ENCODE measurements around the gene IGLL5.
A peak's percentile ranks its signal among the peaks of the same experiment; 100 is the strongest.
"Not testable (repeated sequence)": the region's sequence is repeated elsewhere in the genome, so short reads cannot be mapped to it uniquely, and the experiment has no call there.

The IGLL5 gene

DNA sequence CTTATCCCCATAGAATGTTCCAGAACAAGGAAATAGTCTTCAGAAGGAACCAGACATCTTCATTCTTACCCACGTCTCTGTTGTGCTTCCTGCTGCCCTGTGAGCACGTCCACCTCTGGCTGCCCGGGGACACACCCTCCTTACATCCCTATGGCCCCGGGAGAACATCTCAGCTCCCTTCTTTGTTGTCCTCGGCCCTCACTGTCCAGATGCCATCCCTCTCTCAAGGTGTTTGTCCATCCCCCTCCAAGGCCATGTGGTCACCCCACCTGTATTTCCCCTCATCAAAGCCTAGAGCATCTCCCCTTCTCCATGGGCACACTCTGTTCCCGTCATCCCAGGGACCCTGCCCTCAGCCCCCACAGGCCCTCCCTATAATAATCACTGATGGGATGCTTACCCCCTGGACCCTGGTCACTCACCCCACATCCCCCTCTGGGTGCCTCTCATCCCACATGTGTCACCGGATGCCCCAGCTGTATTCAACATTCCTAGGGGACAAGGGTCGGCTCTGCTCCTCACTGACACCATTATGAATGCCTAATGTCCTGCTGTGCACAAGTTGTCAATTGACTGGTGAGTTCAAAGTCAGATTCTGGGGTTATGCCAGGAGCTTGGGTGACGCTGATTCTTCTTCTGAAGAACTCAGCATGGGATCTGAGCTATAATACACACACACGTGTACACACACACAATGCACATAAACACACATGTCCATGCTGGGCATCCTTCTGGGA is 28.8 kb downstream of the IGLL5 start:
- no peak overlapping the region for H3K27ac Mint-ChIP-seq
- no peaks in the 10 kb centered on the region for H3K9me3 Mint-ChIP-seq
- ATAC-seq (ENCODE audit: low read depth) (no peak), DNase-seq (ENCODE audit: low spot score in 2 of 2) (no peak)
- H3K36me3 Mint-ChIP-seq: no peaks in the 10 kb centered on the region
- peaks cover 48% of the 10 kb centered on the region for H3K4me1 Mint-ChIP-seq
- no peaks in the 10 kb centered on the region for H3K27me3 Mint-ChIP-seq
- H3K4me3 Mint-ChIP-seq: no peak overlapping the region

DNA sequence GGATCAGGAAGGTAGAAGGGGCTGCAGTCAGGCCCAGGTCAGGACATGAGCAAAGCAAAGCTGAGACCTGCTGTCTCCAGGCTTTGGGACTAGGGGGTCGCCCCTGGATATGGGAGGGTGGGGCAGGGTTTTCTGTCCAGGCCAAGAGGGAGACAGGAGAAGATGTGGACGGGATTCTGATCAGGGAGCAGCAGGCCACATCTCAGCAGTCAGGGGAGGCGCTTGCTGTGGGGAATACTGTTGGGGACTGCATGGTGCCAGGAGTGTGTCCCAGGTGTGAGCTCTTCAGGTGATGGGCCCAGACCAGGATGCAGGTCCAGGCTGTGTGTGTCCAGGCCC is 29.3 kb downstream of the IGLL5 start:
- no peak overlapping the region for H3K4me3 Mint-ChIP-seq
- H3K27me3 Mint-ChIP-seq: no peaks in the 10 kb centered on the region
- H3K9me3 Mint-ChIP-seq: no peaks in the 10 kb centered on the region
- H3K4me1 Mint-ChIP-seq: peaks cover 45% of the 10 kb centered on the region
- ATAC-seq (ENCODE audit: low read depth): no peak
- no peaks in the 10 kb centered on the region for H3K36me3 Mint-ChIP-seq
- no peak overlapping the region for H3K27ac Mint-ChIP-seq
- no peak for DNase-seq (ENCODE audit: low spot score in 2 of 2)

DNA sequence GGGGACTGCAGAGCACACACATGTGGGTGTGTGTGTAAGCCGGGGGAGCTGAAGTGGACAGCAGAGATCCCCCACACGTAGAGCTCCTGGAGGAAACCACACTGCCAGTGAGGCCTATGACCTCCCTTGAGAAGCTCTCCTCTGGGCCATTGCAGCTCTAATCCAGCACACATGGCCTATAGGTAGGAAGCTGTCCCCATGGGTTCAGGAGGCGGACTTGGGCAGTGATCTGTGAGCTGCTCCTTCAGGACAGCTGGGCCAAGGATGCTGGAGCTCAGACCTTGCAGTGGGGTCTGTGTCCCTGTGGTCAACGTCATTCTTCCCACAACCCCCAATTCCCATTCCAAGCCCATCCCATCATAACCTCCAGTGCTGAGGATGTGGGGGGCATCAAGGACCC is 29.8 kb downstream of the IGLL5 start:
- no peak for DNase-seq (ENCODE audit: low spot score in 2 of 2)
- H3K4me1 Mint-ChIP-seq: peaks cover 47% of the 10 kb centered on the region
- no peak overlapping the region for H3K4me3 Mint-ChIP-seq
- H3K36me3 Mint-ChIP-seq: no peaks in the 10 kb centered on the region
- no peak overlapping the region for H3K27ac Mint-ChIP-seq
- ATAC-seq (ENCODE audit: low read depth): no peak
- H3K27me3 Mint-ChIP-seq: no peaks in the 10 kb centered on the region
- no peaks in the 10 kb centered on the region for H3K9me3 Mint-ChIP-seq

DNA sequence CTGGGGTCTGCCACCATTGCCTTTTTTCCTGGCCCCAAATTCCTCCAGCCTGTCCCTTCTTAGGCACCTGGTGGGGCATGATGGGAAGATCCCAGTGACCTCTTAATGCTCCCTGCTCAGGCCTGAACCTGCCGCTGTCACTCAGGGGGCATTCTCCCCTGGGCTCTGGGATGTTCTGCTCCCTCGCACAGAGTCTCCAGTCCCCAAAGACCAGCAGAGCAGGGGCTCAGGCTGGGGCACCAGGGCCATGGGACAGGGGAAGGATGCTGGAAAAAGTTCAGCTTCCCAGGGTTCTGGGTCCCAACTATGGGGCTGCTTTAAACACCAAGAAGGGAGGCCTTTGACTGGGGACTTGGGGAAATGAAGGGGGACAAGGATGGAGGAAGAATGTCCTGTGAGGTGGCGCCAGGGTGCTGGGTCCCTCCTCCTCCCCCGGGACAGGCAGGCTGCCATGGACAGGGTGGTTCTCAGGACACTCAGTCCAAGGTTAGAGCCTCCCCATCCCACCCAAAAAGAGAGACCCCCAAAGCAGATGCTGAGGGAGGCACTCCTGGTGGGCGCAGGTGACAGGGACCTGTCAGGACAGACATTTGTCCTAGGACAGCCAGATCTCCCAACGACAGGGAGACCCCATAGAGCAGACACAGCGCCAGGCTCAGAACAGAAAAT is 30.8 kb downstream of the IGLL5 start:
- Mint-ChIP-seq H3K27me3 (no peaks in the 10 kb centered on the region), H3K4me3 (no peak overlapping the region), H3K27ac (no peak overlapping the region), H3K4me1 (peaks cover 55% of the 10 kb centered on the region), H3K36me3 (no peaks in the 10 kb centered on the region), H3K9me3 (no peaks in the 10 kb centered on the region)
- ATAC-seq (ENCODE audit: low read depth) (no peak), DNase-seq (ENCODE audit: low spot score in 2 of 2) (no peak)

DNA sequence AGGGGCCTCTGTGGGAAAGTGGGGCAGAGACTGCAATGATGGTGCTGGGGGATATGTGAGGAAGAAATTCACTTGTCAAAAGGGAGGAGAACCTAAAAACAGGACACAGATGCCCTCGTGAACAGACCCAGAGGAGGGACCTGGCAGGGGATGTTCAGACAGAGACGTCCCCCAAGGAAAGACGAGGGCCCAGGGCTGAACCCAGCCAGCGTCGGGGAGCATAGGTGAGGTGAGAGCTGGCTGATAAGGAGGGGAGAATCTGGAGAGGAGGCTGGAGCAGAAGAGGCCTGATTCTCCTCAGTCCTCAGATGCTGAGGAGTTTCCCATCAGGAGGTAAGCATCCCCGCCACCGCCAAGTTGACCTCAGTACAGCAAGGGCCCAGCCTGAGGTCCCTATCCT is 31.4 kb downstream of the IGLL5 start:
- H3K4me1 Mint-ChIP-seq: peaks cover 51% of the 10 kb centered on the region
- no peaks in the 10 kb centered on the region for H3K9me3 Mint-ChIP-seq
- H3K27ac Mint-ChIP-seq: no peak overlapping the region
- no peaks in the 10 kb centered on the region for H3K36me3 Mint-ChIP-seq
- DNase-seq (ENCODE audit: low spot score in 2 of 2) (no peak), ATAC-seq (ENCODE audit: low read depth) (no peak)
- H3K27me3 Mint-ChIP-seq: no peaks in the 10 kb centered on the region
- no peak overlapping the region for H3K4me3 Mint-ChIP-seq

DNA sequence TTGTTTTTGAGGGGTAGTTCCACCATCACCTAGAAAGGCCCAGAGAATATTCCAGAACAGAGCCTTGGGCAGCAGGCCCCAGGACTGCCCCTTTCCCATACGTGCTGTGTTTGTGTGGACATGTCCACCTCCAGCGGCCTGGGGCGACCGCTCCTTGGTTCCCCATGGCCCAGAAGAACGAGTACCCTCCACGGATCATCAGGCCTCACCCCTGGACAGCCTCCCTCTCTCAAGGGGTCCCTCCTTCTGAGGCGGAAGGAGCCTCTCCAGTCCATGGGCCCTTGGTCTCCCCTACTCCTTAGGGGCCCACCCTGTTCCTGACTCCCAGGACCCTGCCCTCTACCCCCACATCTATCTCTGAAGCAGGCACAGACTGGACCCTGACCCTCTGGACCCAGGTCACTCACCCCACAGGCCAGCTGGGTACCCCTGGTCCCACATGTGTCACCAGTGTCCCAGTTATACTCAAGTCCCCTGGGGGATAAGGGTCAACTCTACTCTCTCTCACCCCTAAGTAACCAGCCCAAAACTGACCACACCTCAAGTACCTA is 32.6 kb downstream of the IGLL5 start:
- no peak for DNase-seq (ENCODE audit: low spot score in 2 of 2)
- Mint-ChIP-seq H3K27ac (no peak overlapping the region), H3K4me1 (peaks cover 46% of the 10 kb centered on the region), H3K4me3 (no peak overlapping the region), H3K9me3 (no peaks in the 10 kb centered on the region), H3K27me3 (no peaks in the 10 kb centered on the region), H3K36me3 (no peaks in the 10 kb centered on the region)
- ATAC-seq (ENCODE audit: low read depth): no peak

DNA sequence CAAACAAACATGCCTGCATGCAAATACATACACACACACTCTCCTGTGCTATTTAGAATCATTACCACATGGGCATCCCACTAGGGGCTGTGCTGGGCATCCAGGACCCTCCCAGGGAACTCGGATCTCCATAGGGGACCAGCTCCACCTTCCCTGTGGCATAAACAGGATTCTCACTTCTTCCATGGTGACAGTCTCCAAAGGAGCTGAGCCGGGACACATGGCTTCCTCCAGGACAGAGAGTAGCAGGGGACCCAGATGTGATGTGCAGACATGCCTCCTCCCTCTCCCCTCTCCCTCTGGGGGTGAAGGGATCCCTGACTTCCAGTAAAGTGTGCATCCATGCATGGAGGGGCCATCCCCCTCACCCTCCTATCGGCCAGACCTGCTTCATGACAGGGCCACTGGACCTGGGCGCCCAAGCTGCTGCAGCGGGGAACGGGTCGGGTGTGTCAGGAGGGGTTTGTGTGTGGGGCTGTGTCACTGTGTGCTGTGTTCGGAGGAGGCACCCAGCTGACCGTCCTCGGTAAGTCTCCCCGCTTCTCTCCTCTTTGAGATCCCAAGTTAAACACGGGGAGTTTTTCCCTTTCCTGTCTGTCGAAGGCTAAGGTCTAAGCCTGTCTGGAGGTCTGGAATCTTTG is 33.4 kb downstream of the IGLL5 start:
- no peaks in the 10 kb centered on the region for H3K9me3 Mint-ChIP-seq
- H3K27ac Mint-ChIP-seq: peak overlapping the region; percentile 40
- DNase-seq (ENCODE audit: low spot score in 2 of 2) (no peak), ATAC-seq (ENCODE audit: low read depth) (no peak)
- H3K27me3 Mint-ChIP-seq: no peaks in the 10 kb centered on the region
- peaks cover 45% of the 10 kb centered on the region for H3K4me1 Mint-ChIP-seq
- H3K36me3 Mint-ChIP-seq: no peaks in the 10 kb centered on the region
- no peak overlapping the region for H3K4me3 Mint-ChIP-seq

DNA sequence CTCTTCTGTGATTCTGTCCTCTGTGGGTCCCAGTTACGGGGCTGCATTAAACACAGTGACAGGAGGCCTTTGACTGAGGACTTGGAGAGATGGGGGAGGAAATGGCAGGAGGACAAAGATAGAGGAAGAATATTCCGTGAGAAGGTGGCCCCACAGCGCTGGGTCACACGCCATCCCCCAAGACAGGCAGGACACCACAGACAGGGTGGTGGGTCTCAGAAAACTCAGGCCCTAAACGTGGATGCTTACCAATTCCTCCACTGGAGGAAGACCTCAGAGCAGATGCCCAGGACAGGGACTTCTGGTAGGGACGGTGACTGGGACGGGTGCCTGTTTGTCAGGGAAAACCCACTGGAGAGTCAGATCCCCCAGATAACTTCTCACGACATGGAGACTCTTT is 34.0 kb downstream of the IGLL5 start:
- no peaks in the 10 kb centered on the region for H3K27me3 Mint-ChIP-seq
- H3K4me1 Mint-ChIP-seq: peaks cover 46% of the 10 kb centered on the region
- H3K36me3 Mint-ChIP-seq: no peaks in the 10 kb centered on the region
- ATAC-seq (ENCODE audit: low read depth) (no peak), DNase-seq (ENCODE audit: low spot score in 2 of 2) (no peak)
- no peak overlapping the region for H3K4me3 Mint-ChIP-seq
- peak overlapping the region; percentile 40 for H3K27ac Mint-ChIP-seq
- no peaks in the 10 kb centered on the region for H3K9me3 Mint-ChIP-seq

DNA sequence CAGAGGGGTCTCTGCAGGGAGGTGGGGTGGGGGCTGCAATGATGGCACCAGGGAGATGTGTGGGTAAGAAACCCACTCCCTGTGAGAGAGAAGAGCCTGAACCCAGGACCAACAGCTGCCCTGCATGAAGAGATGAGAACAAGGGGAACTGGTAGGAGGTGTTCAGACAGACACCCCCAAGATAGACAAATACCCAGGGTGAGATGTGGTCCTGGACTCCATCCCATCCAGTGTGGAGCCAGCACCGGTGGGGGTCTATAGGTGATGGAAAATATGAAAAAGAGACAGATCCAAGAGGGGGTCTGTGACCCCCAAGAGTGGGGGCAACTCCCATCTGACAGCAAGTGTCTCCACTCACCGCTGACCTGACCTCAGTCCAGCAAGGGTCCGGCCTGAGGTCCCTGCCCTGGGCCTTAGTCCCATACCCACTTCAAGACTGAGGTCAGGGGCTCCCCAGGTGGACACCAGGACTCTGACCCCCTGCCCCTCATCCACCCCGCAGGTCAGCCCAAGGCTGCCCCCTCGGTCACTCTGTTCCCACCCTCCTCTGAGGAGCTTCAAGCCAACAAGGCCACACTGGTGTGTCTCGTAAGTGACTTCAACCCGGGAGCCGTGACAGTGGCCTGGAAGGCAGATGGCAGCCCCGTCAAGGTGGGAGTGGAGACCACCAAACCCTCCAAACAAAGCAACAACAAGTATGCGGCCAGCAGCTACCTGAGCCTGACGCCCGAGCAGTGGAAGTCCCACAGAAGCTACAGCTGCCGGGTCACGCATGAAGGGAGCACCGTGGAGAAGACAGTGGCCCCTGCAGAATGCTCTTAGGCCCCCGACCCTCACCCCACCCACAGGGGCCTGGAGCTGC is 34.7 kb downstream of the IGLL5 start:
- not testable (repeated sequence) for H3K9me3 Mint-ChIP-seq; ATAC-seq (ENCODE audit: low read depth); H3K4me3 Mint-ChIP-seq; H3K36me3 Mint-ChIP-seq; H3K27me3 Mint-ChIP-seq; DNase-seq (ENCODE audit: low spot score in 2 of 2)
- Mint-ChIP-seq H3K4me1 (peaks cover 51% of the 10 kb centered on the region), H3K27ac (peak overlapping the region; percentile 59)

DNA sequence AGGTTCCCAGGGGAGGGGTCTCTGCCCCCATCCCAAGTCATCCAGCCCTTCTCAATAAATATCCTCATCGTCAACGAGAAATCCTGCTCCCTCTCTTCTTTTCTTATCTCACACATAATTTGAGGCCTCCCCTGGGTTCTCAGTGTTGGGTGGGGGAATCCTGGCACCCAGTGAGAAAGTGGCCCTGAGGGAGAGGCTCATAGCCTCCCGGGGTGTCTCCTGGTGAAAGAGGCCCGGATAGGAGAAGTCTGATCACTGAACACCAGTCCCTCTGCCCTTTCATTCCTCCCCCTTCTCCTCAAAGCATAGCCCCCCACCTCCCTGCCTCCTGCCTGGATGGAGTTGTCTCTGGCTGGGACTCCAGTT is 35.3 kb downstream of the IGLL5 start:
- Mint-ChIP-seq H3K27ac (peak overlapping the region; percentile 59), H3K27me3 (no peaks in the 10 kb centered on the region), H3K9me3 (no peaks in the 10 kb centered on the region), H3K4me1 (peaks cover 57% of the 10 kb centered on the region), H3K36me3 (no peaks in the 10 kb centered on the region), H3K4me3 (no peak overlapping the region)
- no peak for ATAC-seq (ENCODE audit: low read depth)
- DNase-seq (ENCODE audit: low spot score in 2 of 2): no peak

DNA sequence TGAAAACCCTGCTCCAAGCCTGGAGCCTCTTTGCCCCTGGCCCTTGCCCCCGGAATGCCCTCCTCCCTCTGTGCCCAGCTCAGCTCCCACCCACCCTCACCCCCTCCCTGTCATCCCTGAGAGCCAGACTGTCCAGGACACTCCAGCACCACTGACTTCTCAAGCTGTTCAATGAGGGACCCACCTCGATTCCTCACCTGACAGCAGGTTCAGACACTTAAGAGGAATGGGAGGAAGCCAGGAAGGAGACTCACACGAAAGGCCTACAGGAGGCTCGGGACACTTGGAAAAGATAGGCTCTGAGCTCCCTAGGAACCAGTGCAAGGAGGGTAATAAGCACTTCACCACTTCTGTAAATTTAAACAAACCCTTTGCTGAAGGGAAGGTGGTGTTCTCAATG is 35.8 kb downstream of the IGLL5 start:
- H3K36me3 Mint-ChIP-seq: no peaks in the 10 kb centered on the region
- DNase-seq (ENCODE audit: low spot score in 2 of 2) (no peak), ATAC-seq (ENCODE audit: low read depth) (no peak)
- H3K4me3 Mint-ChIP-seq: no peak overlapping the region
- H3K27me3 Mint-ChIP-seq: no peaks in the 10 kb centered on the region
- H3K4me1 Mint-ChIP-seq: peaks cover 59% of the 10 kb centered on the region
- H3K27ac Mint-ChIP-seq: peak overlapping the region; percentile 59
- no peaks in the 10 kb centered on the region for H3K9me3 Mint-ChIP-seq

DNA sequence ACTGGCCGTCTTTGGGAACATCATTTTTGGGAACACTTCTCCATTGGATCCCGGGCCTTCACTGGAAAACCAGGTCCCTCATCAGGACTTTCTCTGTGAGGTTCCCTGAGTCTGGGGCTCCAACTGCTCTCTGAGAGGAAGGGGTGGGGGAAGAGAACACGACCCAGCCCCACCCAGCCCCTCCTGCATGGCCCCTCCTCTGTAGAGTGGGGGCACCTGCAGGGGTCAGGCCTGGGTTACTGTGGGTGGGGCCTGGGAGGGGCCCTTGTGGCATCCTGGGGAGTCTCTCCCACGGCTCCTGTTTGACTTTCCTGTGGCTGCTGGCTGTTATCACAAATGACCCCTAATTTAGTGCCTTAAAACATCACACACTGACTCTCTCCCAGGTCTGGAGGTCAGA is 36.3 kb downstream of the IGLL5 start:
- no peak overlapping the region for H3K4me3 Mint-ChIP-seq
- no peak for ATAC-seq (ENCODE audit: low read depth)
- no peaks in the 10 kb centered on the region for H3K27me3 Mint-ChIP-seq
- no peak for DNase-seq (ENCODE audit: low spot score in 2 of 2)
- no peaks in the 10 kb centered on the region for H3K36me3 Mint-ChIP-seq
- H3K9me3 Mint-ChIP-seq: no peaks in the 10 kb centered on the region
- peak overlapping the region; percentile 2 for H3K27ac Mint-ChIP-seq
- peaks cover 64% of the 10 kb centered on the region for H3K4me1 Mint-ChIP-seq

DNA sequence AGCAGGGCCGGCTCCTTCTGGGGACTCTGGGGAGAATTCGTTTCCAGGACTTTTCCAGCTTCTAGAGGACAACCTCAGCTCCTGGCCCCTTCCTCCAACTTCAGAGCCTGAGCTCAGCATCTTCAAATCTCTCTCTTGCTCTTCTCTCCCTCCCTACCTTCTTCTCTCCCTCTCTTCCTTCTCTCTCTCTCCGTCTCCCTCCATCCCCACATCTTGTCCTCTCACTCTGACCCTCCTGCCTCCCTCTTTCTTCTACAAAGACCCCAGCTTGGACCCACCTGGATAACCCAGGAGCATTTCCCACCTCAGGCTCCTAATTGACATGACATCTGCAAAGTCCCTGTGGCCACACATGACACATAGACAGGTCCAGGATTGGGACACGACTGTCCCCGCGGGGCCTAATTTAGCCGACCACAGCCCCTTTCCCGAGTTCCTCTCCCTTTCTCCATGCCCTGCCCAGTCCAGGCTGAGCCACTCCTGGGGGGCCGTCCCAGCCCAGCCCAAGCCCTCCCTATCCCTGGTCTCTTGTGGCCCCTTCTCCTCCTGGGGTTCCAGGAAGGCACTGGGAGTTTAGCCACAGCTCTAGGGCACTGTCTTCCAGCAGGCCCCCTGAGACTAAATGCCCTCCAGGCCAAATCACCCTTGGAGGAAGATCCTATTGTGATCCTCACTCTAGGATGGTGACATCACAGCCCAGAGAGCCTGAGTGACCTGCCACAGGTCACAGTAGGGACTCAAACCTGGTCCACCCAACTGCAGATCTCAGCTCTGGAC is 36.9 kb downstream of the IGLL5 start:
- H3K4me3 Mint-ChIP-seq: no peak overlapping the region
- DNase-seq (ENCODE audit: low spot score in 2 of 2) (no peak), ATAC-seq (ENCODE audit: low read depth) (no peak)
- no peaks in the 10 kb centered on the region for H3K36me3 Mint-ChIP-seq
- H3K27ac Mint-ChIP-seq: peak overlapping the region; percentile 2
- H3K4me1 Mint-ChIP-seq: peaks cover 70% of the 10 kb centered on the region
- no peaks in the 10 kb centered on the region for H3K9me3 Mint-ChIP-seq
- no peaks in the 10 kb centered on the region for H3K27me3 Mint-ChIP-seq
